Measurements from ENCODE around the gene CES2.
"Not testable (repeated sequence)": the region's sequence is repeated elsewhere in the genome, so short reads cannot be mapped to it uniquely, and the experiment has no call there.

Gene CES2

GRCh38 chr16:66973716-66974115, 38.4 kb downstream of the CES2 start:
- ChIA-PET CTCF (interaction anchor here (0.9 to 5.1 kb wide), 8 partner anchors 9 to 211 kb away, joined by 3 to 48 read pairs (median 6); partner anchors contain the start of gene CES3), POLR2A (no interaction called here)
- TF ChIP-seq, protein P1, sequence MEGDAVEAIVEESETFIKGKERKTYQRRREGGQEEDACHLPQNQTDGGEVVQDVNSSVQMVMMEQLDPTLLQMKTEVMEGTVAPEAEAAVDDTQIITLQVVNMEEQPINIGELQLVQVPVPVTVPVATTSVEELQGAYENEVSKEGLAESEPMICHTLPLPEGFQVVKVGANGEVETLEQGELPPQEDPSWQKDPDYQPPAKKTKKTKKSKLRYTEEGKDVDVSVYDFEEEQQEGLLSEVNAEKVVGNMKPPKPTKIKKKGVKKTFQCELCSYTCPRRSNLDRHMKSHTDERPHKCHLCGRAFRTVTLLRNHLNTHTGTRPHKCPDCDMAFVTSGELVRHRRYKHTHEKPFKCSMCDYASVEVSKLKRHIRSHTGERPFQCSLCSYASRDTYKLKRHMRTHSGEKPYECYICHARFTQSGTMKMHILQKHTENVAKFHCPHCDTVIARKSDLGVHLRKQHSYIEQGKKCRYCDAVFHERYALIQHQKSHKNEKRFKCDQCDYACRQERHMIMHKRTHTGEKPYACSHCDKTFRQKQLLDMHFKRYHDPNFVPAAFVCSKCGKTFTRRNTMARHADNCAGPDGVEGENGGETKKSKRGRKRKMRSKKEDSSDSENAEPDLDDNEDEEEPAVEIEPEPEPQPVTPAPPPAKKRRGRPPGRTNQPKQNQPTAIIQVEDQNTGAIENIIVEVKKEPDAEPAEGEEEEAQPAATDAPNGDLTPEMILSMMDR (IDR thresholded peaks at IDR 0.05; ENCODE audit: control extremely low read depth, extremely low read depth, low read depth, missing control alignments): no peak
- no peak for DNase-seq (ENCODE audit: extremely low spot score)

DNA sequence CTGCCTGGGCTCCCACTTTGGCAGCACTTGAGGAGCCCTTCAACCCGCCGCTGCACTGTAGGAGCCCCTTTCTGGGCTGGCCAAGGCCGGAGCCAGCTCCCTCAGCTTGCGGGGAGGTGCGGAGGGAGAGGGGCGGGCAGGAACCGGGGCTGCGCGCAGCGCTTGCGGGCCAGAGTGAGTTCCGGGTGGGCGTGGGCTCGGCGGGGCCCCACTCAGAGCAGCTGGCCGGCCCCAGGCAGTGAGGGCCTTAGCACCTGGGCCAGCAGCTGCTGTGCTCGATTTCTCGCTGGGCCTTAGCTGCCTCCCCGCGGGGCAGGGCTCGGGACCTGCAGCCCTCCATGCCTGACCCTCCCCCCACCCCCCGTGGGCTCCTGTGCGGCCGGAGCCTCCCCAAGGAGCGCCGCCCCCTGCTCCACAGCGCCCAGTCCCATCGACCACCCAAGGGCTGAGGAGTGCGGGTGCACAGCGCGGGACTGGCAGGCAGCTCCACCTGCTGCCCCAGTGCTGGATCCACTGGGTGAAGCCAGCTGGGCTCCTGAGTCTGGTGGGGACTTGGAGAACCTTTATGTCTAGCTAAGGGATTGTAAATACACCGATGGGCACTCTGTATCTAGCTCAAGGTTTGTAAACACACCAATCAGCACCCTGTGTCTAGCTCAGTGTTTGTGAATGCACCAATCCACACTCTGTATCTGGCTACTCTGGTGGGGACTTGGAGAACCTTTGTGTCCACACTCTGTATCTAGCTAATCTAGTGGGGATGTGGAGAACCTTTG, 39.0 kb downstream of the CES2 start:
- CTCF ChIA-PET: interaction anchor here (0.9 to 5.1 kb wide), 8 partner anchors 13 to 211 kb away, joined by 3 to 48 read pairs (median 4); partner anchors contain the start of gene CES3
- POLR2A ChIA-PET; DNase-seq (ENCODE audit: extremely low spot score): not testable (repeated sequence)

DNA sequence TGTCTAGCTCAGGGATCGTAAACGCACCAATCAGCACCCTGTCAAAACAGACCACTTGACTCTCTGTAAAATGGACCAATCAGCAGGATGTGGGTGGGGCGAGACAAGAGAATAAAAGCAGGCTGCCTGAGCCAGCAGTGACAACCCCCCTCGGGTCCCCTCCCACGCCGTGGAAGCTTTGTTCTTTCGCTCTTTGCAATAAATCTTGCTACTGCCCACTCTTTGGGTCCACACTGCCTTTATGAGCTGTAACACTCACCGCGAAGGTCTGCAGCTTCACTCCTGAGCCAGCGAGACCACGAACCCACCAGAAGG, 39.6 kb downstream of the CES2 start:
- POLR2A ChIA-PET; DNase-seq (ENCODE audit: extremely low spot score): not testable (repeated sequence)
- CTCF ChIA-PET: interaction anchor here (0.6 to 5.1 kb wide), 12 partner anchors 11 to 212 kb away, joined by 3 to 48 read pairs (median 4); partner anchors contain the start of genes B3GNT9 and NOL3

GRCh38 chr16:66975302-66975893, 40.1 kb downstream of the CES2 start:
- ChIA-PET POLR2A (no interaction called here), CTCF (interaction anchor here (0.6 to 5.1 kb wide), 17 partner anchors 11 to 212 kb away, joined by 3 to 48 read pairs (median 3); partner anchors contain the start of genes B3GNT9, CES3 and NOL3)
- no peak for DNase-seq (ENCODE audit: extremely low spot score)
- TF ChIP-seq, protein P1 (IDR thresholded peaks at IDR 0.05; ENCODE audit: control extremely low read depth, extremely low read depth, low read depth, missing control alignments): no peak

DNA sequence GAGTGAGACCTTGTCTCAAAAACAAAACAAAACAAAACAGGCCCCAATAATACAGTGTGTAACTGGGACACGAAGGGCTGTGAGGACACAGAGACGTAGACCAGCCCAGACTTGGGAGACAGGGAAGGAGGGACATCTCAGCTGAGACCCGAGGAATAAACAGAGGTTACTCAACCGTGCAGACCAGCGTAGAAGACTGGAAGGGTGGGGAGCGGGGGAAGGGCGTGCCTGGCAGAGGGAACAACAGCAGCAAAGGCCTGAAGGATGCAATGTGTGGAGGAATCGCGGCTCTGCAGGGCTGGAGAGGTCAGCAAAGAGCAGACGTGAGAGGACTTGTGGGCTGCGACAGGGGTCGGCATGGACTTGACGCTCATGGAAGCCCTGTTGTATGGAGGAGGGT, 41.4 kb downstream of the CES2 start:
- POLR2A ChIA-PET: no interaction called here

GRCh38 chr16:66977341-66978113, 42.2 kb downstream of the CES2 start:
- ChIA-PET CTCF (interaction anchor here (0.6 to 5.1 kb wide), 21 partner anchors 11 to 451 kb away, joined by 3 to 48 read pairs (median 5); partner anchors contain the start of genes FBXL8, MATCAP1 and TRADD), POLR2A (no interaction called here)
- TF ChIP-seq, protein P1 (IDR thresholded peaks at IDR 0.05; ENCODE audit: control extremely low read depth, extremely low read depth, low read depth, missing control alignments): peak; percentile 93
- DNase-seq (ENCODE audit: extremely low spot score): peak; percentile 90

More for the DNA sequence above, 41.4 kb downstream of the CES2 start:
- TF ChIP-seq, protein P1 (IDR thresholded peaks at IDR 0.05; ENCODE audit: control extremely low read depth, extremely low read depth, low read depth, missing control alignments): no peak
- CTCF ChIA-PET: interaction anchor here (0.6 to 5.1 kb wide), 18 partner anchors 9 to 211 kb away, joined by 3 to 48 read pairs (median 4); partner anchors contain the start of genes CES3, FBXL8, MATCAP1 and TRADD
- no peak for DNase-seq (ENCODE audit: extremely low spot score)

- no peak for DNase-seq (ENCODE audit: extremely low spot score)
- ChIA-PET POLR2A (no interaction called here), CTCF (interaction anchor here (1.0 to 3.4 kb wide), 14 partner anchors 9 to 215 kb away, joined by 3 to 20 read pairs (median 6); partner anchors contain the start of genes CES4A and MATCAP1)
- TF ChIP-seq, protein P1 (IDR thresholded peaks at IDR 0.05; ENCODE audit: control extremely low read depth, extremely low read depth, low read depth, missing control alignments): no peak
Measured at GRCh38 chr16:66979011-66979717, 43.8 kb downstream of the CES2 start.
